ENCODE data around the gene SF3B4.
A peak's percentile ranks its signal among the peaks of the same experiment; 100 is the strongest.

SF3B4 gene

GRCh38 chr1:149937759-149938158 lies 10.2 kb upstream of the SF3B4 start:
- DNase-seq (ENCODE audit: low spot score) (no peak), ATAC-seq (ENCODE audit: low read depth) (no peak)
- peaks cover 31% of the 10 kb centered on the region for H3K4me1 ChIP-seq (ENCODE audit: insufficient read depth, poor library complexity, severe bottlenecking)
- TF ChIP-seq CTCF (IDR thresholded peaks at IDR 0.05; ENCODE audit: poor library complexity, severe bottlenecking), result no peak
- H3K4me3 ChIP-seq (ENCODE audit: severe bottlenecking), result no peak overlapping the region
- H3K27ac ChIP-seq (ENCODE audit: poor library complexity, severe bottlenecking), result peak overlapping the region; percentile 86
- no peaks in the 10 kb centered on the region for H3K27me3 ChIP-seq (ENCODE audit: insufficient read depth, poor library complexity, severe bottlenecking)
- H3K36me3 ChIP-seq (ENCODE audit: low read depth), result no peaks in the 10 kb centered on the region
- H3K9me3 ChIP-seq (ENCODE audit: severe bottlenecking), result no peaks in the 10 kb centered on the region

- peak overlapping the region; percentile 86 for H3K27ac ChIP-seq (ENCODE audit: poor library complexity, severe bottlenecking)
- ATAC-seq (ENCODE audit: low read depth) (peak; percentile 81), DNase-seq (ENCODE audit: low spot score) (peak; percentile 82)
- H3K27me3 ChIP-seq (ENCODE audit: insufficient read depth, poor library complexity, severe bottlenecking), result no peaks in the 10 kb centered on the region
- peak; percentile 10 for TF ChIP-seq CTCF (IDR thresholded peaks at IDR 0.05; ENCODE audit: poor library complexity, severe bottlenecking)
- no peaks in the 10 kb centered on the region for H3K36me3 ChIP-seq (ENCODE audit: low read depth)
- H3K4me1 ChIP-seq (ENCODE audit: insufficient read depth, poor library complexity, severe bottlenecking), result peaks cover 31% of the 10 kb centered on the region
- H3K4me3 ChIP-seq (ENCODE audit: severe bottlenecking), result peak overlapping the region; percentile 40
- H3K9me3 ChIP-seq (ENCODE audit: severe bottlenecking), result no peaks in the 10 kb centered on the region
Observed at GRCh38 chr1:149936992-149937705, 9.5 kb upstream of the SF3B4 start.

GRCh38 chr1:149936170-149936991 lies 8.8 kb upstream of the SF3B4 start, which contains the start of gene MTMR11:
TSS of gene MTMR11 (minus strand) at chr1:149936879. CDS start at chr1:149936647, 232 bp downstream.
- Histone ChIP-seq H3K36me3 (ENCODE audit: low read depth) (no peaks in the 10 kb centered on the region), H3K27me3 (ENCODE audit: insufficient read depth, poor library complexity, severe bottlenecking) (no peaks in the 10 kb centered on the region), H3K9me3 (ENCODE audit: severe bottlenecking) (no peaks in the 10 kb centered on the region), H3K4me1 (ENCODE audit: insufficient read depth, poor library complexity, severe bottlenecking) (peaks cover 30% of the 10 kb centered on the region), H3K4me3 (ENCODE audit: severe bottlenecking) (peak within 1 kb of the TSS; percentile 40), H3K27ac (ENCODE audit: poor library complexity, severe bottlenecking) (peak within 1 kb of the TSS; percentile 86)
- no peak for DNase-seq (ENCODE audit: low spot score)
- TF ChIP-seq CTCF (IDR thresholded peaks at IDR 0.05; ENCODE audit: poor library complexity, severe bottlenecking), result no peak
- peak; percentile 51; the same call in 2 of the 3 replicates for ATAC-seq (ENCODE audit: low read depth)

- Histone ChIP-seq H3K9me3 (ENCODE audit: severe bottlenecking) (no peaks in the 10 kb centered on the region), H3K27me3 (ENCODE audit: insufficient read depth, poor library complexity, severe bottlenecking) (no peaks in the 10 kb centered on the region), H3K4me1 (ENCODE audit: insufficient read depth, poor library complexity, severe bottlenecking) (peaks cover 26% of the 10 kb centered on the region), H3K36me3 (ENCODE audit: low read depth) (peaks cover 9% of the 10 kb centered on the region; the same call in 1 of the 2 replicates), H3K27ac (ENCODE audit: poor library complexity, severe bottlenecking) (no peak overlapping the region), H3K4me3 (ENCODE audit: severe bottlenecking) (no peak overlapping the region)
- TF ChIP-seq CTCF (IDR thresholded peaks at IDR 0.05; ENCODE audit: poor library complexity, severe bottlenecking), result no peak
- ATAC-seq (ENCODE audit: low read depth) (no peak), DNase-seq (ENCODE audit: low spot score) (no peak)
Observed at GRCh38 chr1:149934356-149934755, 6.8 kb upstream of the SF3B4 start.
